Naive B cell (primary cell): Measurements from ENCODE around the gene ZBTB16. TPM values are rescaled to one million over a fixed set of nuclear protein-coding genes. Genes with fewer than 3 reads are reported as not detected.

Source experiments
- ATAC-seq, 2 donors: fragments of 150-1000 bp; cut with Tn5 transposase; 2 replicates each; pipeline ENCODE4 v1.10.0; 2021; ENCODE audit warnings: low read depth in 2 of 2, mild to moderate bottlenecking in 2 of 2, moderate library complexity in 2 of 2
- DNase-seq: peaks from one replicate; pipeline ENCODE4 v3.0.0; 2022
- H3K27ac Mint-ChIP-seq, 6 donors: one replicate each; pipeline ENCODE4 v1.8.0; 2020 to 2022; ENCODE audit warnings: mild to moderate bottlenecking in 6 of 6, mixed read lengths in 6 of 6, moderate library complexity in 5 of 6, inconsistent platforms in 2 of 6
- H3K27me3 Mint-ChIP-seq, 3 donors: one replicate each; pipeline ENCODE4 v1.8.0; 2021 to 2022; ENCODE audit warnings: mixed read lengths in 3 of 3, mild to moderate bottlenecking in 1 of 3
- H3K36me3 Mint-ChIP-seq, 2 donors: one replicate each; pipeline ENCODE4 v1.8.0; 2020 to 2022; ENCODE audit warnings: mixed read lengths in 2 of 2, inconsistent platforms in 1 of 2, mild to moderate bottlenecking in 1 of 2
- H3K4me1 Mint-ChIP-seq, 3 donors: one replicate each; pipeline ENCODE4 v1.8.0; 2020 to 2022; ENCODE audit warnings: mixed read lengths in 3 of 3, inconsistent platforms in 1 of 3, mild to moderate bottlenecking in 1 of 3, moderate library complexity in 1 of 3
- H3K4me3 Mint-ChIP-seq, 8 donors: one replicate each; pipeline ENCODE4 v1.8.0; 2020 to 2022; ENCODE audit warnings: mild to moderate bottlenecking in 8 of 8, mixed read lengths in 8 of 8, moderate library complexity in 8 of 8, inconsistent platforms in 2 of 8
- H3K9me3 Mint-ChIP-seq, 7 donors: one replicate each; pipeline ENCODE4 v1.8.0; 2020 to 2022; ENCODE audit warnings: mixed read lengths in 7 of 7, mild to moderate bottlenecking in 5 of 7, inconsistent platforms in 2 of 7, moderate library complexity in 1 of 7
- polyA plus RNA-seq, 6 donors: library from polyadenylated mRNA; unstranded; fragments of 300-500 nt; fragmentation: Illumina TruSeq; gene quantifications; one replicate each; pipeline ENCODE4 v1.2.3, GENCODE V29; 2021; ENCODE audit warnings: low read depth in 6 of 6

The ZBTB16 gene
- polyA plus RNA-seq, 6 donors from 2014 or later, result 10.0 to 178 (median 50.5) TPM

DNA sequence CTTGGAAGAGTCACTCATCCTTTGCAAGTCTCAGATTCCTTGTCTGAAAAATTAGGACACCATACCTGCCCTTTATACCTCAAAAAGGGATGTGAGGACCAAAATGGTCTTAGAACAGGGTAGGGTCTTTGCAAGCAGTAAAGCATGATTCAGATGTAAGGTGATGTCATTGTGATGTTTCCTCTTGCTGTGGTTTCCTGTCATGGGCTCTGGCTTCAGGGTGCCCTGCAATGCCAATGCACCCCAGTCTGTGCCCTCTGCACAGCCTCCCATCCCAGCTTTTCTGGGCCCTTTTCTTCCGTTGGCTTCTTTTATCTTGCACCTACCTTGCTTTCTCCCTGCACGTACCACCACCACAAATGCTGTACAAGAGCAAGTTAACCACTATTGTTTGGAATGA lies 148.9 kb downstream of the ZBTB16 start:
- peak overlapping the region in 1 of 8 donors; percentile 59 for H3K4me3 Mint-ChIP-seq
- DNase-seq (peak; percentile 45), ATAC-seq (peak; percentile 91 to 96)
- no peaks in the 10 kb centered on the region for H3K9me3 Mint-ChIP-seq
- H3K36me3 Mint-ChIP-seq, result peaks cover 0 to 10% of the 10 kb centered on the region in 2 donors
- H3K27me3 Mint-ChIP-seq, result peaks cover 0 to 1% (median 0%) of the 10 kb centered on the region in 3 donors
- peaks cover 18 to 25% (median 22%) of the 10 kb centered on the region in 3 donors for H3K4me1 Mint-ChIP-seq
- peak overlapping the region; percentile 25 to 81 (median 58) for H3K27ac Mint-ChIP-seq

DNA sequence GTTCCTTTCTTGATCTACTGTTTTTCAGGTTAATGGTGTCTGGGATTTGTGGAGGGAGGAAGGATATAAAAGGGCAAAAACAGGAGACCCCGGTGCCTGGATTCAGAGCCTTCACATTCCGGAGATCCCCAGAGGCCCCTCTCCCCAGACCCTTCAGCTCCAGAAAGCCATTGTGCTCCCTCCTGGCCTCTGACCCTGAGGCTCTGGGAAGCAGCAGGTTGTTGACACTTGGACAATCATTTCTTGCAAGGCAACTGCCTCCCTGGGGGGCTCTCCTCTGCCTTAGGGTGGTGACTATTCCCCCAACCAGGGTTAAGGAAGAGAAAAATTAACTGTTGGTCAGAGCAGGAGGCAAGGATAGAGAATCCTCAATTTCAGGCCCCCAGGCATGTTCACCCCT lies 149.8 kb downstream of the ZBTB16 start:
- DNase-seq (no peak), ATAC-seq (no peak)
- Mint-ChIP-seq H3K4me1 (peaks cover 18 to 25% (median 22%) of the 10 kb centered on the region in 3 donors), H3K27me3 (no peaks in the 10 kb centered on the region), H3K4me3 (no peak overlapping the region), H3K36me3 (peaks cover 0 to 10% of the 10 kb centered on the region in 2 donors), H3K9me3 (no peaks in the 10 kb centered on the region), H3K27ac (peak overlapping the region in 2 of 6 donors; percentile 34 to 73)

DNA sequence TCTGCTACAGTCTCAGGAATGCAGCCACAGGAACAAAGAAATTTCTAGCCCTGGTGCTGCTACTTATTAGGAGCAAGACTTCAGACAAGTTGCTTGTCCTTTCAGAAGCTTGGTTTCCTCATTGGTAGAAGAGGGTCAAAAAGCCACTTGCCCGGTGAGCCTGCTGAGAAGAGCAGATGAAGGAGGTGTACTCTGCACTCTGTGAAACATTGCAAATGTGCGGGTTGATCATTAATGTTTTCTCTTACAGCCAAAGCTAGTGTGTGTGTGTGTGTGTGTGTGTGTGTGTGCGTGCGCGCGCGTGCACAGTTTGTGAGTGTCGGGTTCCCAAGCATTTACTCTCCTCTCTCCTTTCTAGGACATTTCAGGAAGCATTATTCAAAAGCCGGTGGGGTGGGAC lies 150.4 kb downstream of the ZBTB16 start:
- Mint-ChIP-seq H3K36me3 (peaks cover 0 to 5% of the 10 kb centered on the region in 2 donors), H3K27me3 (no peaks in the 10 kb centered on the region), H3K9me3 (no peaks in the 10 kb centered on the region), H3K27ac (peak overlapping the region in 4 of 6 donors; percentile 24 to 91 (median 62)), H3K4me1 (peaks cover 18 to 25% (median 22%) of the 10 kb centered on the region in 3 donors), H3K4me3 (no peak overlapping the region)
- DNase-seq (no peak), ATAC-seq (no peak)

DNA sequence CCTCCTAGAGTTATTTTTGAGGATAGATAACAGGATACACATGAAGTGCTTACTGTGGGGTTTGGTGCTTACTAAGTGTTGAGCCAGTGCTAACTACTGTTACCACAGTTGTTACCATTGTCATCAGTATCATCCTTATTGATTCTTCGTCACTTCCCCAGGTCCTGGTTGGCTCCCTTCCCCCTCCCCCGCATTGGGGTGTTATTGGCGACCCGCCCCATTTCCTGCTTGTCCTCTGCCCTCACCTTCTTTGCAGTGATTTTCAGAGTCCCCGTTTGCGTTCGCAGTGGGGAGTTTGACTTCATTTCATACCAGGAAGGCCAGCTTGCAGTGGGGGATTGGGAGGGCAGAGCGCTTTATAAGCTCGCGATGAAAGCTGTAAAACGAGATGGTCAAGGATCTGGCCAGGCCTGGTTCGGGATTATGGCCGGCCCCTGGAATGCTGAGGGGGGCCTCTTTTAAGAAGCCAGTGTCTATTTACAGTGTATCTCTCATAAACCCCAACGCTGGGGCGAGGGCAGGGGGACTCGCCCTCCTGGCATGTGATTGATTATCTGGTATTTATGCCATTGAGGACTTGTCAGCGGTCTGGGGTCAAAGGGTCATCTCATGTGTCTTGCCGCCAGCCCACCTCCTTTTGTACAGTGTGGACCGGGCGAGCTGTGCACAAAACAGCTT lies 152.1 kb downstream of the ZBTB16 start:
- H3K4me3 Mint-ChIP-seq, result no peak overlapping the region
- peak overlapping the region in 1 of 6 donors; percentile 67 for H3K27ac Mint-ChIP-seq
- no peaks in the 10 kb centered on the region for H3K9me3 Mint-ChIP-seq
- ATAC-seq (no peak), DNase-seq (no peak)
- H3K36me3 Mint-ChIP-seq, result peaks cover 0 to 5% of the 10 kb centered on the region in 2 donors
- no peaks in the 10 kb centered on the region for H3K27me3 Mint-ChIP-seq
- H3K4me1 Mint-ChIP-seq, result peaks cover 28 to 40% (median 35%) of the 10 kb centered on the region in 3 donors

DNA sequence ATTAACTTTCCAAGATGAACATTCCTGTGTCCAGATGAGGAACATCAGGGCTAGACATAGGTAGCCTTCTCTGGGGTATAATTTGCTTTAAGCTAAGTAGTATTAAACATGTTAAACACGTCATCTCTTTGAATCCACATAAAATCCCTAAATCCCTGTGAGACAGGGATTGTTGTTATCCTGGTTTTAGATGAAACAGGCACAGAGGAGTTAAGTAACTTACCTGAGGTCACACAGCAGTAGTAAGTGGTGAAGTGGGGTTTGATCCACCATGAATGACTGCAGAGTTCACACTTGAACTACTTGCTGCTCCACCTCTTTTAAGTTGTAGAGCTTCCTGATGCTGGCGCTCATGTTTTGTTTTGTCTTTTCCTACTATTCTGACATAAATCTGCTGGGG lies 154.1 kb downstream of the ZBTB16 start:
- Mint-ChIP-seq H3K27me3 (peaks cover 0 to 8% (median 0%) of the 10 kb centered on the region in 3 donors), H3K4me1 (peaks cover 24 to 38% (median 29%) of the 10 kb centered on the region in 3 donors), H3K27ac (no peak overlapping the region)

DNA sequence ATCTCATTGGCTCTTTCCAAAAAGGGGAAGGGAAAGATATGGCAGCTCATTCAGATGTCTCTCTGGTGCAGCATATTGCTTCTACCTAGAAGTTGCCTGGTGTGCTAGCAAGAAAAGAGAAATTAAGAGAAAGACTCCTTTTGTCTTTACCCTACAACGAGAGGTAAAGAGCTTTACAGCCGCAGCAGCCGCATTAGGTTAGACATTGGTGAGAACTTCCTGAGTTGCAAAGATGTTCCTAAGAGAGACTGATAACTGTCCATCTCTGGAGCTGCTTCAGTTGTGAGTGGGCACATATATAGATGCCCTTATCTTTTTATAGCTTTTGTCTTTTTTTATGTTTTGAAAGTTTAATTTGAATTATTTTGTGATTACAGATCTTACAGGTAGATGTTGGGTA lies 155.9 kb downstream of the ZBTB16 start:
- DNase-seq, result no peak
- H3K36me3 Mint-ChIP-seq, result peaks cover 8 to 13% of the 10 kb centered on the region in 2 donors
- H3K27me3 Mint-ChIP-seq, result peaks cover 0 to 8% (median 7%) of the 10 kb centered on the region in 3 donors
- no peak for ATAC-seq
- H3K27ac Mint-ChIP-seq, result peak overlapping the region in 1 of 6 donors; percentile 17
- H3K4me1 Mint-ChIP-seq, result peaks cover 25 to 31% (median 28%) of the 10 kb centered on the region in 3 donors
- H3K9me3 Mint-ChIP-seq, result no peaks in the 10 kb centered on the region
- H3K4me3 Mint-ChIP-seq, result peak overlapping the region in 1 of 8 donors; percentile 1

More for the DNA sequence above, 154.1 kb downstream of the ZBTB16 start:
- Mint-ChIP-seq H3K4me3 (no peak overlapping the region), H3K36me3 (peaks cover 8 to 9% of the 10 kb centered on the region in 2 donors), H3K9me3 (no peaks in the 10 kb centered on the region)
- ATAC-seq, result no peak
- DNase-seq, result no peak

DNA sequence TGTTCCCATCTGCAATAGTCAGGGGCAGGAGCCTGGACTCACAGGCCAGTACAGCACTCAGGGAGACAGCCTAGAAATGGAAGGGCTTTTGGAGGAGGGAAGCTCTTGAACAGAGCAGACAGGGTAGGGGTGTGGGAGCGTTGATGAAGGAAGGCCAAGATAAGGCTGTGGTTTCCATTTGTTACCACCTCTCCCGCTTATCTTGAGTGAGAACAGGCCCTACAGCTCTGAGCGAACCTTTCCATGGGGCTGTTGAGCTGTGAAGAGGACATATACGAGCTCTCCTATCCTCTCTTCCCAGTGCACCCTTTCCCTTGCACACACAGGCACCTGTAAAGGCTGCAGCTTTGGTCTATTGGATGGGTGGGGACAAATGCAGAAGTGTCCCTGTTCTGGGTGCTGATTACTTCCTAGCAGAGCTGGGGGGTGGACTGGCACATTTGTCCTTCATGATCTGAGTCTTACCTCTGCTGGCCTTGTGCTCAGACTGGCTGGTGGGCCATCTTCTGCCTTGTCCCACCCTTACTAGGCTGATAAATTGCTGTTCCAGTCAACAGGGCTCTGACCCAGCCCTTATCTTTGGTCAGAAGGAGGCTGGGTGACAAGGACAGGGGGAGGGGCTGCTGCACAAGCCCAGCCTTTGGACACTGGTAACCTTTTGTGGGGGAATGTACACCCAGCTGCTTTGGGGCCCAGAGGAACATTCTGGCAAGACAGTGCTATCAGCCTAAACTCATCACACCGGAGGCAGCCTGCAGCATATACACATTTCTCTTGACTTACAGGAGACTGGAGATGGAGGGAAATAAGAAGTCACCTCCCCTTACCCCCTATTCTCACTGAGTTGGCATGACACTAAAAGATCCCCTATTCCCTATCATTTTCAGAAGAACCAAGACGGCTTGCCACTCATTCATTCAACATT lies 156.6 kb downstream of the ZBTB16 start:
- Mint-ChIP-seq H3K27me3 (peaks cover 0 to 12% (median 8%) of the 10 kb centered on the region in 3 donors), H3K4me1 (peaks cover 25 to 31% (median 28%) of the 10 kb centered on the region in 3 donors), H3K9me3 (no peaks in the 10 kb centered on the region), H3K4me3 (peak overlapping the region in 3 of 8 donors; percentile 1 to 44 (median 12)), H3K27ac (peak overlapping the region in 2 of 6 donors; percentile 9 to 69), H3K36me3 (peaks cover 8 to 13% of the 10 kb centered on the region in 2 donors)
- DNase-seq (no peak), ATAC-seq (no peak)

DNA sequence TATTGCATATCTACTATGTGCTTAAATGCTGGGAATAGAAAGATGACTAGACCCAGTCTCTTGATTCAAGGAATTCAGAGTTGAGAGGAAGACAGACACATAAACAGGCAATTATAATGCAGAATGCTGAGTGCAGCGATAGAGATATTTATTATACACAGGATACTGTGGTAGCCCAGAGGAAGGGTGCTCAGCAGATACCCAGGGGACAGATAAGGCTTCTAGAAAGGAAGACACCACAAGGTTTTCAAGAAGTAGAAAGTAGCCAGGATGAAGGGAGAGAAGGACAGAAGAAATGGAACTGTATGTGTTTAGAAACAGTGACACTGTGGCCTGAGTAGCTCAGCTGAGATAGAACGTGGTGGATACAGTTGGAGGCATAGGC lies 157.3 kb downstream of the ZBTB16 start:
- peaks cover 0 to 12% (median 8%) of the 10 kb centered on the region in 3 donors for H3K27me3 Mint-ChIP-seq
- ATAC-seq (no peak), DNase-seq (no peak)
- H3K27ac Mint-ChIP-seq, result peak overlapping the region in 3 of 6 donors; percentile 9 to 69 (median 36)
- H3K4me3 Mint-ChIP-seq, result peak overlapping the region in 2 of 8 donors; percentile 1 to 44
- peaks cover 7 to 13% of the 10 kb centered on the region in 2 donors for H3K36me3 Mint-ChIP-seq
- no peaks in the 10 kb centered on the region for H3K9me3 Mint-ChIP-seq
- H3K4me1 Mint-ChIP-seq, result peaks cover 24 to 31% (median 25%) of the 10 kb centered on the region in 3 donors

DNA sequence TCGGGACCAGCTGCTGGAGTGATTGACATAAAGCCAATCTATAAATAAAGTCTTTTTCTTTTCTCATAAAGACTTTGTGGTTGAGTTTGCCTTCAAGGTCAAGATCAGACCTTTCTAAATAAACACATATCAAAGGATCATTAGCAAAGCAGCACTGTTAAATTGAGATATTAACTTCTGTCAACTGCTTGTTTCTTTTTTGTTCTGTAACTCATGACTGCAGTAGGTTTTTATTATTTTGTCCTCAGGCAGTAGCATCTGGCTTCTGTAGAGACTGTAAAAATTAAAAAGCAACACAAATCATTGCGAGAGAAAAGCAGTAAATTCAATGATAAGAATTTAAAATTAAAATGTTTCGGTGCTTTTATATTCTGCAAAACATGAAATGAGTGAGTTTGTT lies 159.0 kb downstream of the ZBTB16 start:
- peaks cover 24 to 31% (median 25%) of the 10 kb centered on the region in 3 donors for H3K4me1 Mint-ChIP-seq

DNA sequence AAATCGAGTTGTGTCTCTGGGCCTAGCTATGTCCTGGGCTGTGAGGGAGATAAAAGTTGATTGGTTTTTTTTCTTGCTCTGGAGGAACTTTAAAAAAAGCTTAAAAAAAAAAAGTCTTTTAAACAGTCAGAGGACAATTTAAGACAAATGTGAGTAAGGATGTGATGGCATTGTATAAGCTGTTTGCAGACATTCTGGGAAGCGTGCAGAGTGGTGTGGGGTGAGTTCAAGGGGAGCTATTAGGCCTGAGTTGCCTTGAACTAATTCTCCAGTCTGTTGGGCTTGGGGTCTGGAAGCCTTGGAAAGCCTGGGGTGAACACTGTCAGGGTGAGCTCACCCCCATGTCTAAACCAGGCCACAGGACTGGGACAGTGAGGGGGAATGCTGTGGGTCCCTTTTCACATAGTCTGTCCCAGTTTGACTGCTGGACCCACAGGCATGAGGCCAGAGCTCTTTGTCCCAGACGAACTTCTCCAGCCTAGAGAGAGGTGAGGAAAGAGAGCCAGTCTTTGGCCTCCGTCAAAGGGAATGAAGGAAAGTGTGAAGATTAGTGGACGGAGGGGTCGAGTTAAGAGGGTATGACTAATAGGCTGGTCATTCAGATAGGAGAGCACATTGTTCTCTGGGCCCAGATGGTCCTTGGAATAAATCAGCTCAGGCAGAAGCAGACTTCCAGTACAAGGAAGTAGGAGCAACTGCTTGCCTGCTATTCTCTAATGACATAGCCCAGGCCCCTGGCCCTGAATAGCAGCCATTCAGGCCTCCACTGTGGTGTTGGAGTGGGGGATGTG lies 160.2 kb downstream of the ZBTB16 start:
- Mint-ChIP-seq H3K4me3 (no peak overlapping the region), H3K9me3 (peaks cover 0 to 3% (median 0%) of the 10 kb centered on the region in 7 donors), H3K27ac (peak overlapping the region in 1 of 6 donors; percentile 44), H3K4me1 (peaks cover 28 to 31% (median 29%) of the 10 kb centered on the region in 3 donors), H3K36me3 (peaks cover 10 to 15% of the 10 kb centered on the region in 2 donors), H3K27me3 (peaks cover 8 to 16% (median 11%) of the 10 kb centered on the region in 3 donors)
- DNase-seq (no peak), ATAC-seq (no peak)

More for the DNA sequence above, 159.0 kb downstream of the ZBTB16 start:
- no peak for DNase-seq
- Mint-ChIP-seq H3K27me3 (peaks cover under 1 to 12% (median 8%) of the 10 kb centered on the region in 3 donors), H3K36me3 (peaks cover 7 to 15% of the 10 kb centered on the region in 2 donors), H3K4me3 (no peak overlapping the region), H3K27ac (no peak overlapping the region), H3K9me3 (no peaks in the 10 kb centered on the region)
- ATAC-seq, result no peak

DNA sequence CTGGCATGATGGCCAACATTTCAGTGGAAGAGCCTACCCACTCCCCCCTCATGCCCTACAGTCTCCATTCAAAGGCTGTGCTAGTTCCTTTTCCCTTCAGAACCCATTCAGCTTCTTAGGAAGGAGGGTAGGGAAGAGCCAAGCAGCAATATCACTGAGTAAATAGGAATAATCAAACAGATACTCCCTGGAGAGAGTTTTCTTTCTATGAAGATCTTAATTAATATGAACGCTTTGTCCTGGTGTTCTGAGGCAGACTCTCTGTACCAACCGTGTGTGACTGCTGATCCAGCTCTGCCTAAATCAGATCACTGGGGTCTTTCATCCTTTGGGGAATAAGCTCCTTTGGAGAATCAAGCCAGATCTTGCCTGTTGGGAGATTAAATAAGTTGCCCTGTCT lies 161.5 kb downstream of the ZBTB16 start:
- Mint-ChIP-seq H3K36me3 (peaks cover 13 to 15% of the 10 kb centered on the region in 2 donors), H3K4me3 (no peak overlapping the region), H3K27me3 (peaks cover 8 to 24% (median 11%) of the 10 kb centered on the region in 3 donors), H3K4me1 (peaks cover 21 to 32% (median 31%) of the 10 kb centered on the region in 3 donors), H3K9me3 (peaks cover 0 to 3% (median 0%) of the 10 kb centered on the region in 7 donors), H3K27ac (peak overlapping the region in 1 of 6 donors; percentile 5)
- DNase-seq, result no peak
- no peak for ATAC-seq

DNA sequence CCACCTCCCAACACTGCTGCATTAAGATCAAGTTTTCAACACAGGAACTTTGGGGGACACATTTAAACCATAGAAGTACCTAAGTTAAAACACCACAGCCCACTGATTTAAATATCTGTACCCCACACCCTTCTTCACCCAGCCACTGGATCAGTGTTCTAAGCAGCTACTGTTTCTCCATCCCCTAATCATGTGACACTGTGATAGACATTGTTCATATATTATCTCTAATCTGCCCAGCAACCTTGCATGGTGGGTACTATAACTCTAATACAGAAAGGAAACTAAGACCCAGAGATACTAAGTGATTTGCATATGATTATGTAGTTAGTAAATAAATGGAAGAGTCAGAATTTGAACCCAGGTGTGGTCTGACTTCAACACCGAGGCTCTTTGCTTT lies 166.2 kb downstream of the ZBTB16 start:
- peaks cover 6 to 7% of the 10 kb centered on the region in 2 donors for H3K36me3 Mint-ChIP-seq
- H3K27me3 Mint-ChIP-seq, result peaks cover 0 to 23% (median 11%) of the 10 kb centered on the region in 3 donors
- peaks cover 0 to 3% (median 0%) of the 10 kb centered on the region in 7 donors for H3K9me3 Mint-ChIP-seq
- H3K4me1 Mint-ChIP-seq, result peaks cover 7 to 20% (median 15%) of the 10 kb centered on the region in 3 donors
- H3K4me3 Mint-ChIP-seq, result no peak overlapping the region
- DNase-seq (no peak), ATAC-seq (no peak)
- peak overlapping the region in 3 of 6 donors; percentile 0 to 54 (median 2) for H3K27ac Mint-ChIP-seq
